NCI-H2029 treated with DMSO at 0.1 percent for 48 hours (cell line): ENCODE results near the gene MYCBPAP.

Experiments
- DNase-seq: peaks from one replicate; lab custom pipeline; 2025; lab: John Stamatoyannopoulos, UW

MYCBPAP gene

DNA sequence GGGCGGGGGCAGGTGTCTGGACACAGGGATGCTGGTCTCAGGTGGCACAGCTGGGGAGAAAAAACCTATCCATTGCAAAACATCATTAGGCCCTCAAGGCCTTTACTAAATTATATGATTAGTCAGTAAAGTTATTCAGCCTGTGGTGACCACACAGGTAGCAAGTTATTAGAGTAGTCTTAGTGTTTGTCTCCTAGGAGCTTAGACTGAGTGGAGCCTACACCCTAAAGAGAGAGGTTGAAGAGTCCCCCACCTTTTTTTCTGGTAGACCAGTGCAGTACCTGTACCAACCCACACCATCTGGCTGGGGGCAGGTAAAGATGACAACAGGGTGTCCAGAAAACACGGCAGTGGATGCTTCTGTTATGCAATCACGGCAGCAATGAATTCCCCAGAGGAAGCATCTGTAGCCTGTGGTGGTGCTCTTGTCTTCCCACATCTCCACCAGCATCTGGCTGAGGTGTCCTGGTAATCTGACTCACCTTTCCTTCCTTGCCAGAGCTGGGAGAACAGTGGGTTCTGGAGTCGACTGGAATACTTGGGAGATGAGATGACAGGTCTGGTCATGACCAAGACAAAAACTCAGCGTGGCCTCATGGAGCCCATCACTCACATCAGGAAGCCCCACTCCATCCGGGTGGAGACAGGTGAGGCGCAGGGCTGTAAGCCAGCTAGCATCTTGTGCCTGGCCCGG lies 11.0 kb downstream of the MYCBPAP start:
- DNase-seq = no peak

- no peak for DNase-seq
Measured at GRCh38 chr17:50520483-50520882, 12.2 kb downstream of the MYCBPAP start.

DNA sequence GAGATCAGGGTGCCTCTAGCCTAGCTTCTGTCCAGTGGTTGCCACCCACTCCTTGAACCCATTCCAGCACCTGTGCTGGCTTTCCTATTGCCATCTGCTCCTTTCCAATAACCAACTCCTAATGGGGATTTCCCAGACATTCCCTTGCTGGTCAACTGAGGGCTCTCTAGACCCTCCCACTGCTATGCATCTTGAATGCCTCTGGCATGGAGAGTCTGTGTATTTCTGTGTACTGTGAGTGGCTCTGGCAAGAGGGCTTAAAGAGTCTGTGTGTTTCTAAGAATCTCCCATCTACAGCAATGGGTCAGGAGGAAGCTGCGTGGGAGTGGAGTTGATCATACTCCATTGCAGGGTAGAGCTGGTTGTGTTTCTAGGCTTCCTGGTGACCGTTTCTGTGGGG lies 13.3 kb downstream of the MYCBPAP start:
- DNase-seq = no peak

GRCh38 chr17:50522766-50523165 lies 14.5 kb downstream of the MYCBPAP start:
- no peak for DNase-seq

- DNase-seq = no peak
Measured at GRCh38 chr17:50523208-50523607, 15.0 kb downstream of the MYCBPAP start.

DNA sequence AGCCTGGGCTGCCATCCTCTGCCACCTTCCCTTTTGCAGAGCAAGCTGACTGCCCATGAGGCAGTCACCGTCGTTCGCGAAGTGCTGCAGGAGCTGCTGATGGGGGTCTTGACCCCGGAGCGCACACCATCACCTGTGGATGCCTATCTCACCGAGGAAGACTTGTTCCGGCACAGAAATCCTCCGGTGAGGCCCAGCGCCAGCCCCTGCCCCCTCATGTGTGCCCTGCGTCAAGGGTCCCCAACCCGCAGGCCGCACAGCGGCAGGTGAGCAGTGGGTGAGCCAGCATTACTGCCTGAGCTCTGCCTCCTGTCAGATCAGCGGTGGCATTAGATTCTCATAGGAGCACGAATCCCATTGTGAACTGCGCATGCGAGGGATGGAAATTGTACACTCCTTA lies 16.6 kb downstream of the MYCBPAP start:
- DNase-seq = no peak

DNA sequence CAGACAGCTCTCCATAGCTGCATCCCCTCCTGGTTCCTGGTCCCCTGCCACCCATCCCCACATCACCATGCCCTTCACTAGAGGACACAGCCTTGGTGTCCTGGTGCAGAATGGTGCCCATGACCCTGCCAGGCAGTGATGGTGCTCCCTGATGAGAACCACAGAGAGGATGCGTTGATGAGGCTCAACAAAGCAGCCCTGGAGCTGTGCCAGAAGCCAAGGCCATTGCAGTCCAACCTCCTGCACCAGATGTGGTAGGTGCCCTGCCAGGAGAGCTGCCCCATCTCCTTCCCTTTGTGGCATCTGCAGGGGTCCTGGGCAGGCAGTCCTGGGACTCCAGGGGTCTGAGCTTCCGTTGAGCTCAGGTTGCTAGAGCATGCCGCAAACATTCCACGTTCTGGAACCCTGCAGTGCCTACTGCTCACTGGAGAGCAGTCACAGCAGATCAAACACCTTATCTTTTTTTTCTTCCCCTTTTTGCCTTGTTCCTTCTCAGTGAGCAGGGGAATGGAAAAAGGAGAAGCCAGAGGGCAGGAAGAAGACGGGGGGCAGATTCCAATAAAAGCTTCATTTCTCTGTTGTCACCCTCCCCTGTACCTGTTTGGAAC lies 19.0 kb downstream of the MYCBPAP start:
- DNase-seq = no peak

- no peak for DNase-seq
Measured at GRCh38 chr17:50527949-50528474, 19.8 kb downstream of the MYCBPAP start.

DNA sequence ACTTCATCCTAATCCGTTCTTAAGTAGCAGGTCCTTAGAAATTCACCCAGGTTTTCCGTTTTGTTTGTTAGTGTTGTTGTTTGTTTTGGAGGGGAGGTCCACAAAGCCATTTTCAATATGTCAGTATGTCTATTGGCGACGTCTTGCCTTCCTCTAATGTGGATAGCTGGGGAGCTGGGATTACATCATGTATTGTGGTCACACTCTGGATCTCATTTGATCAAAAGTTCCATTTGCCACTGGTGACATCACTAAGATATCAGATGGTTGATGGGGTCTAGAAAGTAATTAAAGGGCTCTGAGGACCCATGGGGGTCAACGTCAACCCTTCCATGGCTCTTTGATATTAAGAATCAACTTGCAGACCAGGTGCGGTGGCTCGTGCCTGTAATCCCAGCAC lies 21.6 kb downstream of the MYCBPAP start:
- DNase-seq = no peak

DNA sequence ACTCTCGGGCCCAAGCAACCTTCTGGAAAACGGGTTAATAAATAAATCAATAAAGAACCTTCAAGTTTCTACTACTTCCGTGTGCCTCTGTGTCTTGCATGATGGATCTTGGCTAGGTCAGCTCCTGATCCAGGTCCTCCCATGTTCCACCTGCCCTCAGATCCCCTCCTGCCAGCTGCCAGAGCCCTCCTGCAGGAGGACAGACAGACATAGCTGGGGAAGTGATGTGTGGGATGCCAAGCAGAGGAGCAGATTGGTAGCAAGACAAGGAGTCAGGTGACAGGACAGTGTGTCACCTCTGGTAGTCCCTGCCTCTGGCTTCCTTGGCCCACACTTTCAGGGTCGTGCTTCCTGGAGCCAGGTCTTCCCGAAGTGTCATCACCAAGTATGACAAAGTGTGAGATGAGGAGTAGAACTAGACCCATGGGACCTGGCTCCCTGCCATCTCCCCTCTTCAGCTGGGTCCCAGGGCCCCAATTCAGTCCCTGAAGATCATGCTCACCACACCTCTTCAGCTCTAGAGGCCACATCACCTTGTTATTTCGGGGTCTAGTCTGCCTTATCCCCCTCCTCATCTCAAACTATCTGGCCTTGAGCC lies 23.3 kb downstream of the MYCBPAP start:
- DNase-seq = no peak

GRCh38 chr17:50532452-50533024 lies 24.3 kb downstream of the MYCBPAP start, which contains the start of gene EPN3:
Gene EPN3, plus strand, starts transcription at chr17:50532735. Its CDS starts 3,822 bp downstream, at chr17:50536557.
- DNase-seq = no peak

DNA sequence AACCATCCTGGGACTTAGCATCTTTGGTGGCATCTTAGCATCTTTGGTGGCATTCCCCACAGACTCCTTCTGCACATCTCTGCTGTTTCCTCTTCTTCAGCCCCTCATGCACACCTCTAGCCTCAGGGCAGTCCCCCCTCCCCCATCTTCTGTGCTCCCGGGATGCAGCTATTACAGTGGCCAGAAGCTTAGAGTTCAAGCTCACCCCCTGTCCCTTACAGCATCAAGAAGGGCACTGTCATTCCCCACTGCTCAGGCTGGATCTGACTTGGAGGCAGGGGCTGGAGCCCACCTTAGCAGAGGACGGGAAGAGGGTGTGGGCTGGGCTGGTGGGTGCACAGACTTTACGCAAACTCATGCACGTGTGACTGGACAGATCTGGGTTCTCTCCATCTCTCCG lies 24.9 kb downstream of the MYCBPAP start:
- no peak for DNase-seq

DNA sequence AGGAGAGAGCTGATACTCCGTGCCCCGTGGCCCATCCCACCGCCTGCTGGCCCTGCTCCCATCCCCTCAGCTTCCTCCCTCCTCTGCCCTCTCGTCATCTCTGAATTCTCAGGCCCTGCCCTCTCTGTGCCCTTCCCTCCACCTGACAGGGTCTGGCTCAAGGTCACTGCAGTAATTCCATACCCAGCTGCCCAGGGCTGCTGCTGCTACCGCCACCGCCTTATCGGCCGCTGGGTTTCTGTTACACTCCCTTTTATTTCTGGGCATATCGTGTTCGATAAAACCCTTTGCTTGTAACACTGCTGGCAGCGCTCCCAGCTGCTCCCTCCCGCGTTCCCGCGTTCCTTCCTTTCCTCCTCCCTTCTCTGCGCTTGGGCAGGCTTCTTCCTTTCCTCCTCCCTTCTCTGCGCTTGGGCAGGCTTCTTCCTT lies 25.5 kb downstream of the MYCBPAP start:
- peak; percentile 17 for DNase-seq

DNA sequence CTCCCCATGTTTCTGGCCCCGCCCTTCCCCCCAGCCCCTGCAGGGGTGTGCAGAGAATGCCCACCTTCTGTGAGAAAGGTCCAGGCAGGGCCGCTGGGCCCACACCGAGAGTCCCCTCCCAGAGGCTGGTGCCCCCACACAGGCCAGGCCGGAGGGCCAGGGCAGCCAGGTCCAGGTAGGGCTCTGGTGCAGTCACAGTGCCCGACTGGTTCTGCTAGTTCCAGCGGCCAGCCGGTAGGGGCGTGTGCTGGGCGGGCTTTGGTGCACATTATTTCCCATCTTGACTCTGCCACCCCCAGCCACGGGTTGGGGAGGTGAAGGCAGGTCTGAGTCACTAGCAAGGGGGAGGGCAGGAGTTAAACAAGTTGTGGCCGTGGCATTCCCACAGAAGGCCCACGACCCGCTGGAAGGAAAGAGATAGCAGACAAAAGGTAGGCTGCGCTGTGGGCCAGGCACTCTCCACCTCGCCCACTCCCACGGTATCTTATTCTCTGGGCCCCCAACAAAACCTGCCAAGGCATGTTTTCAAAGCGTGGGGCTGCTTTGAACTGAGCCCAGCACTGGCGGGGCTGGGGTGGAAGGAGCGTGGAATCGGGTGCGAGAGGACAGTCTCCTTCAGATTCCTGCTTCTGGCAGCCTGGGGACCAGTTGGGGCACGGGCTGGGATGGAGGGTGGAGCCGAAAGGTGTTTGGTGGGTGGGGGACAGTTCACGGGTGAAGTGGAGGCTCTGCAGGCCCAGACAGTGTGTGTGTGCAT lies 26.2 kb downstream of the MYCBPAP start:
- no peak for DNase-seq

DNA sequence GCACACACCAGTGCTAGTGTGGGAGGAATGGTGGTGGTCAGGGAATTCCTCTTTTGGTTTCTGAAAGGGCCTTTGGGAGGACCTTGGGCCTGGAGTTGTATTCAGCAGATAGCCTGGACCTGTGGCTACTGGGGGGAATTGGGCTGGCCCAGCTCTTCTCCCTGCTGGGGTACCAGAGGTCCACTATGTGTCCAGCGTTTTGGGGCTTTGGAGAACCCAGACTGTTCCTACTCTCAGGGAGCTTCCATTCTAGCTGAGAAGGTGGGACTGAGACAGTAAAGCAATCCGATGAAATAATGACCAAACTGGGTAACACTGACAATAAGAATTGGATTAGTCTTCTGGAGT lies 26.7 kb downstream of the MYCBPAP start:
- no peak for DNase-seq

GRCh38 chr17:50535407-50535806 lies 27.2 kb downstream of the MYCBPAP start:
- DNase-seq = no peak

DNA sequence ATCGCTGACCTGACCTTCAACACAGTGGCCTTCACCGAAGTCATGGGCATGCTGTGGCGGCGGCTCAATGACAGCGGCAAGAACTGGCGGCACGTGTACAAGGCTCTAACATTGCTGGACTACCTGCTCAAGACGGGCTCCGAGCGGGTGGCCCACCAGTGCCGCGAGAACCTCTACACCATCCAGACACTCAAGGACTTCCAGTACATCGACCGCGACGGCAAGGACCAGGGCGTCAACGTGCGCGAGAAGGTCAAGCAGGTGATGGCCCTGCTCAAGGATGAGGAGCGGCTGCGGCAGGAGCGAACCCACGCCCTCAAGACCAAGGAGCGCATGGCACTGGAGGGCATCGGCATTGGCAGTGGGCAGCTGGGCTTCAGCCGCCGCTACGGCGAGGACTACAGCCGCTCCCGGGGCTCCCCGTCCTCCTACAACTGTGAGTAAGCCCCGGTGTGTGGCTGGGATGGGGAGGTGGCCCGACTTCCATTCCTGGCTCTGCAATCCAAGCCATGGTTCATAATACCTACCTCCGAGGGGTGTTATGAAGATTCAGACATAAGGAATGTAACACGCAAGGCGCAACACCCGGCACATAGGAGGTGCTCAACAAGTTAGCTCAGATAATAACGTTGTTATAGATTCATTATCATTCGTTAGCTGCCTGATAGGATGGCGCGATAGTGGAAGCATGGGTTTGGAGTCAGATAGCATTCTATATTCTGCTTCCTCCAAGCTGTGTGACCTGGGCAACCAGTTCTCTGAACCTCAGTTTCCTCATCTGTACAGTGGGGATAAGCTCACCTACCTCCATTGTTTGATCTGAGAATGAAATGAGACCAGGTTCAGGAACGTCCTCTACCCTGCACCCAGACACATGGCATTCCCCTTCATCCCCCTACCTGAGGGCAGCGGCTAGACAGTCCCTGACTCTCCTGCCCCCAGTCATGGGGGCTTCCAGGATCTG lies 28.7 kb downstream of the MYCBPAP start:
- DNase-seq = no peak

DNA sequence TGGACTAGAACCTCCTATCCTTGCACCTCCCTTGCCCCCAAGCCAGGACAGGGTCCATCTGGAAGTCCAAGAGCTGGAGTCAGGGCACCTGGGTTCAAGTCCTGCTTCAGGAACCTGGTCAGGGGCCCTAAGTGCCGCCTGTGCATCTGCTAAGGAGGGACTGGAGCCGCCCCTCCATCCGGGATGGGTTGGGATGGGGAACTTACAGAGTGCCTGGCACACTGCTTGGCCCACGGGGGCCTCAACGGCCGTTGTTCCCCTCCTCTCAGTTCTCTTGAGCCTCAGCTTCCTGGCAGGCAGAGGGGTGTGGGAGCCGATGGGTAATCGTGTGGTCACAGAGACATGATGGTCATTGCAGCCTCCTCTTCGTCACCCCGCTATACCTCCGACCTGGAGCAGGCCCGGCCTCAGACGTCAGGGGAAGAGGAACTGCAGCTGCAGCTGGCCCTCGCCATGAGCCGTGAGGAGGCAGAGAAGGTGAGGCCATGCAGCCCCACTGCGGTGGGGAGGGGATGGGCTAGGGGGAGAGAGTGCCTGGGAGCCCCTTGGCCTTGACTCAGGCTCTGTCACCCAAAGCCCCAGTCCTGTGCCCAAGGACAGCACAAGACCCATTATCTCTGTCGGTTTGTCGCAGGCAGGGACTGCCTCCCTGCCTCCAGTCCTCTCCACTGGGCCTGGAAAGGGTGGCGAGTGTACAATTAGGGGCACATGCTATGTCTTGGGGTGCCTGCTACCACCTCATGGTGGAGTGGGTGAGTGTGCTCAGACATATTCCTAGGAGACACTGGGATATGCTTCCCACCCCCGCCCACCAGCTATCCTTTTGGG lies 29.7 kb downstream of the MYCBPAP start:
- no peak for DNase-seq

- DNase-seq = no peak
Measured at GRCh38 chr17:50538549-50539410, 30.5 kb downstream of the MYCBPAP start.
